22Rv1 (cell line): ENCODE data around the gene WWC1.

Experiments
- ZFX ChIP-seq: fragments of 450-650 bp; IDR thresholded peaks from 2 replicates; pipeline ENCODE4 v1.6.1; 2017; ENCODE audit warnings: antibody characterized with exemption, borderline replicate concordance
- TF ChIP-seq, protein P1 (sequence below): fragments of 450-650 bp; IDR thresholded peaks from 2 replicates; pipeline ENCODE4 v1.5.1; 2017; ENCODE audit warnings: mild to moderate bottlenecking

DNA sequence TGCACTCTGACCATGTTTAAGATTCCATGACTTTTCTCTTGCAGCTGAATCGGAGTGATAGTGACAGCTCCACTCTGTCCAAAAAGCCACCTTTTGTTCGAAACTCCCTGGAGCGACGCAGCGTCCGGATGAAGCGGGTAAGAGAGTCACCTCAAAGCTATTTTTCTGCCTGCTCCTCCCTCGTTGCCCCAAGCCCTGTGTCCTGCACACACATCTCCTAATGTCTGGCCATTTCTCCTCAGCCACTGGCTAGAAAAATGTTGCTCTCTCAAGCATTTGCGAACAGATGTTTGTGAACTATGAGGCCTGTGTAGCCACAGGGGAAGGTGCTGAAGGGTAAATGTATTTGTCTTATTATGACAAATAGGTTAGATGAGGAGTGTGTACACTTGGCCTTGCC is 169.2 kb downstream of the WWC1 start:
- TF ChIP-seq, protein P1, sequence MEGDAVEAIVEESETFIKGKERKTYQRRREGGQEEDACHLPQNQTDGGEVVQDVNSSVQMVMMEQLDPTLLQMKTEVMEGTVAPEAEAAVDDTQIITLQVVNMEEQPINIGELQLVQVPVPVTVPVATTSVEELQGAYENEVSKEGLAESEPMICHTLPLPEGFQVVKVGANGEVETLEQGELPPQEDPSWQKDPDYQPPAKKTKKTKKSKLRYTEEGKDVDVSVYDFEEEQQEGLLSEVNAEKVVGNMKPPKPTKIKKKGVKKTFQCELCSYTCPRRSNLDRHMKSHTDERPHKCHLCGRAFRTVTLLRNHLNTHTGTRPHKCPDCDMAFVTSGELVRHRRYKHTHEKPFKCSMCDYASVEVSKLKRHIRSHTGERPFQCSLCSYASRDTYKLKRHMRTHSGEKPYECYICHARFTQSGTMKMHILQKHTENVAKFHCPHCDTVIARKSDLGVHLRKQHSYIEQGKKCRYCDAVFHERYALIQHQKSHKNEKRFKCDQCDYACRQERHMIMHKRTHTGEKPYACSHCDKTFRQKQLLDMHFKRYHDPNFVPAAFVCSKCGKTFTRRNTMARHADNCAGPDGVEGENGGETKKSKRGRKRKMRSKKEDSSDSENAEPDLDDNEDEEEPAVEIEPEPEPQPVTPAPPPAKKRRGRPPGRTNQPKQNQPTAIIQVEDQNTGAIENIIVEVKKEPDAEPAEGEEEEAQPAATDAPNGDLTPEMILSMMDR: no peak
- no peak for TF ChIP-seq ZFX
